Right lobe of liver (tissue), 6 donors: ENCODE results near the gene LEKR1. TPM values are rescaled to one million over a fixed set of nuclear protein-coding genes. Genes with fewer than 3 reads are reported as not detected.

Experiments
- ATAC-seq, 4 donors: fragments of 200-7000 bp; cut with Tn5 transposase; one replicate each; pipeline ENCODE4 v1.9.1; 2020; ENCODE audit warnings: mild to moderate bottlenecking in 4 of 4, moderate library complexity in 4 of 4
- DNase-seq, 3 donors: peaks; one replicate each; pipeline ENCODE4 v3.0.0-alpha.2; 2020
- H3K27ac ChIP-seq, 3 donors: fragments of 200-600 bp; one replicate each; pipeline ENCODE4 v1.8.0; 2022
- H3K27me3 ChIP-seq, 2 donors: fragments of 200-600 bp; one replicate each; pipeline ENCODE4 v1.8.0; 2022
- H3K36me3 ChIP-seq, 4 donors: fragments of 200-600 bp; sonication (generic) in 1 of 4; one replicate each; pipeline versions ENCODE4 v1.5.1 to v1.8.0; 2017 to 2022; ENCODE audit warnings: control low read depth in 1 of 4
- H3K4me1 ChIP-seq, 4 donors: fragments of 200-600 bp; sonication (generic) in 1 of 4; one replicate each; pipeline versions ENCODE4 v1.5.1 to v1.8.0; 2017 to 2022; ENCODE audit warnings: control low read depth in 1 of 4
- H3K4me3 ChIP-seq, 3 donors: fragments of 200-600 bp; one replicate each; pipeline ENCODE4 v1.8.0; 2022
- H3K9me3 ChIP-seq, 4 donors: fragments of 200-600 bp; sonication (generic) in 1 of 4; one replicate each; pipeline versions ENCODE4 v1.5.1 to v1.8.0; 2017 to 2022; ENCODE audit warnings: control low read depth in 1 of 4
- POLR2A ChIP-seq: fragments of 450-650 bp; IDR thresholded peaks from one replicate; pipeline ENCODE4 v1.6.1; 2017; ENCODE audit warnings: antibody characterized with exemption, mild to moderate bottlenecking
- WGBS: methylation state at CpG from one replicate; pipeline ENCODE4 v1.1.6; 2018; ENCODE audit warnings: low coverage, low lambda C conversion rate; ENCODE audit not compliant: insufficient coverage; ENCODE audit errors: missing lambda C conversion rate; 5-methylcytosine and 5-hydroxymethylcytosine counted together
- intact Hi-C, 2 donors: fragments of 100-400 bp; cut with DNase I; formaldehyde crosslinking; loops; one replicate each; pipeline versions ENCODE4 v1.11.2 to v1.14.1; 2022
- total RNA-seq, 6 experiments: library from RNA; depleted of rRNA in 2 of 6; stranded (reverse); fragments of >200 nt in 2 of 6; fragmentation: NEBNext Ultra II Directional in 3 of 6; extraction: Animal tissue kit (Norgen Biotek cat#: 25700) in 3 of 6; gene quantifications; one replicate each; pipeline versions ENCODE4 v1.1.0 to v1.2.4, GENCODE V29; 2016 to 2023
- TF ChIP-seq, protein P1 (sequence below), 4 donors: fragments of 200-600 bp in 3 of 4; fragments of 450-650 bp in 1 of 4; IDR thresholded peaks; one replicate each; pipeline versions ENCODE4 v1.5.1 to v1.8.0; 2016 to 2022; ENCODE audit warnings: antibody characterized with exemption in 4 of 4, mild to moderate bottlenecking in 2 of 4
- donor health status: DM: no; HTN: yes; CAD: no.
- donor health status: DM: no; HTN: no; CAD: no.
- donor health status: DM: no; HTN: no; CAD: no.
- donor health status: DM: no; HTN: yes; CAD: no.
- donor health status: DM: no; HTN: yes; CAD: no.

Gene LEKR1
- total RNA-seq, 6 experiments from 2014 or later, result 0.49 to 1.4 (median 0.74) TPM; not detected in 2

GRCh38 chr3:156843071-156843808 lies 17.1 kb downstream of the LEKR1 start:
- no peaks in the 10 kb centered on the region for H3K27me3 ChIP-seq
- DNase-seq (no peak), ATAC-seq (peak in 1 of 4 donors; percentile 36)
- no peak overlapping the region for H3K27ac ChIP-seq
- H3K4me3 ChIP-seq, result no peak overlapping the region
- no peaks in the 10 kb centered on the region for H3K36me3 ChIP-seq
- H3K4me1 ChIP-seq, result no peaks in the 10 kb centered on the region
- 37% methylated on average over 2 of the region's 2 CpGs for WGBS
- intact Hi-C loops, result no loop called here
- H3K9me3 ChIP-seq, result no peaks in the 10 kb centered on the region
- no peak for TF ChIP-seq POLR2A
- TF ChIP-seq, protein P1, sequence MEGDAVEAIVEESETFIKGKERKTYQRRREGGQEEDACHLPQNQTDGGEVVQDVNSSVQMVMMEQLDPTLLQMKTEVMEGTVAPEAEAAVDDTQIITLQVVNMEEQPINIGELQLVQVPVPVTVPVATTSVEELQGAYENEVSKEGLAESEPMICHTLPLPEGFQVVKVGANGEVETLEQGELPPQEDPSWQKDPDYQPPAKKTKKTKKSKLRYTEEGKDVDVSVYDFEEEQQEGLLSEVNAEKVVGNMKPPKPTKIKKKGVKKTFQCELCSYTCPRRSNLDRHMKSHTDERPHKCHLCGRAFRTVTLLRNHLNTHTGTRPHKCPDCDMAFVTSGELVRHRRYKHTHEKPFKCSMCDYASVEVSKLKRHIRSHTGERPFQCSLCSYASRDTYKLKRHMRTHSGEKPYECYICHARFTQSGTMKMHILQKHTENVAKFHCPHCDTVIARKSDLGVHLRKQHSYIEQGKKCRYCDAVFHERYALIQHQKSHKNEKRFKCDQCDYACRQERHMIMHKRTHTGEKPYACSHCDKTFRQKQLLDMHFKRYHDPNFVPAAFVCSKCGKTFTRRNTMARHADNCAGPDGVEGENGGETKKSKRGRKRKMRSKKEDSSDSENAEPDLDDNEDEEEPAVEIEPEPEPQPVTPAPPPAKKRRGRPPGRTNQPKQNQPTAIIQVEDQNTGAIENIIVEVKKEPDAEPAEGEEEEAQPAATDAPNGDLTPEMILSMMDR (IDR thresholded peaks at IDR 0.05), result no peak

DNA sequence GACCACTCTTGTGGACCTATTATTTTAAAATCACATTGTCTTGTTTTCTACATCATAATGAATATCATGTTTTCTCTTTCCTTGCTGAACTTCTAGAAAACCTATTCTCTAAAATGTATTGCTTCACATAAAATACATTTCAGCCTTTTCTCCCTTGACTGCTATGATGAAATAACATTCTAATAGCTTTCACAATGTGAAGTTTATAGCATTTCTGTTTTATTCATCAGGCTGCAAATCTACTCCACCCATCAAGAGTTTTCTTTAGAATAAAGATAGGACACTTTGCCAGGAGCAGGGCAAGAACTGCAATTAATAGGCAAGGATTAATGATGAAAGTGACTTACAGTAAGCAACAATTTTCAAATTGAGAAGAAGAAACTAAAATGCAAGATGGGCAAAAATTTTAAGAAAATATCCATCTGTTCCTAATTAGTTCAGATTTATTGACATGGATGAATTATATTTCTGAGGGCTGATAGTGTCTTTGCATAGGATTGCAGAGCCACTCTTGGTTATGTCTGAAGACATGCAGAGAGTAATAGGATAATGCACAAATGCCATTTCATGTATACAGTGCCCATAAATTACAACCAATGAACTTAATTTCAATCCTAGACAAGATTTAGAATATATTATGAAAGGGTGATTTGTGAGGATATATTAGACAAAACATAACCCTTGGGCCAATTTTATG lies 21.7 kb downstream of the LEKR1 start:
- Histone ChIP-seq H3K27ac (no peak overlapping the region), H3K9me3 (no peaks in the 10 kb centered on the region), H3K27me3 (no peaks in the 10 kb centered on the region), H3K4me1 (no peaks in the 10 kb centered on the region), H3K4me3 (no peak overlapping the region), H3K36me3 (no peaks in the 10 kb centered on the region)
- no peak for DNase-seq
- ATAC-seq, result no peak
- intact Hi-C loops, result no loop called here
- TF ChIP-seq, protein P1 (IDR thresholded peaks at IDR 0.05), result no peak
- TF ChIP-seq POLR2A, result no peak

DNA sequence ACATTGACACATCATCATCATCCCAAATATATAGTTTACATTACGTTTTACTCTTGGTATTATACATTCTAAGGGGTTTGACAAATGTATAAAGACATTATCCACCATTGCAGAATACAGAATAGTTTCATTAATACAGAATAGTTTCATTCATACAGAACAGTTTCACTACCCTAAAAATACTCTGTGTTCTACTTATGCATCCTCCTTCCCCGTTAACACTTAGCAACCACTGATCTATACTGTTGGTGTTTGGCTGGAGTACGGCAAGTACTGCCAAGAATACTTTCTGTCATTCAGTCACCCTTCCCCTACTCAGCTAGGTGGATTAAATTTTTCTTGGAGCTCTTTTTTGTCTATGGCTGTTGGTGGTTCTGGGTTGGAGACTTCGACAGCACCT lies 33.4 kb downstream of the LEKR1 start:
- no peaks in the 10 kb centered on the region for H3K9me3 ChIP-seq
- intact Hi-C loops, result no loop called here
- no peak overlapping the region for H3K4me3 ChIP-seq
- no peaks in the 10 kb centered on the region for H3K27me3 ChIP-seq
- no peaks in the 10 kb centered on the region for H3K36me3 ChIP-seq
- no peak overlapping the region for H3K27ac ChIP-seq
- no peak for DNase-seq
- no peaks in the 10 kb centered on the region for H3K4me1 ChIP-seq
- TF ChIP-seq POLR2A, result no peak
- TF ChIP-seq, protein P1 (IDR thresholded peaks at IDR 0.05), result no peak
- ATAC-seq, result no peak
- WGBS, result 82% methylated on average over 4 of the region's 4 CpGs

DNA sequence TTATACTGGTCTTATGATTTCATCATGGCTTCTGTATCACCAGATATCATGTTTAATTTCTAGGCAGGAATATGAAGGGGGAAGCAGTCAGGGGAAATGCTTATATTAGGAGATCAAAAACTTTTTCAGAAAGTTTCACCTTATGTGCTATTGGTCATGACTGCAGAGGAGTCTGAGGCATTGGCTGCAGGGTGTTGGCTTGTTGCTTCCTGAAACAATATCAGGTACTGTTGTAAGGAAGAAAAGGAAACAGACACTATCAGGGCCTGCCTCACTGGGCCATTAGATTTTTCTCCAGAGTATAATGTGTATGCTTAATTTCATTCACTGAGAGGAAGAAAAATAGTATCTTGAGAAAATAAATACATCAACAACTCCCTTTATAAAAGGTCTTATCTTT lies 34.7 kb downstream of the LEKR1 start:
- Histone ChIP-seq H3K27me3 (no peaks in the 10 kb centered on the region), H3K4me1 (no peaks in the 10 kb centered on the region), H3K27ac (no peak overlapping the region), H3K36me3 (no peaks in the 10 kb centered on the region), H3K4me3 (no peak overlapping the region), H3K9me3 (no peaks in the 10 kb centered on the region)
- intact Hi-C loops, result no loop called here
- no peak for TF ChIP-seq POLR2A
- TF ChIP-seq, protein P1 (IDR thresholded peaks at IDR 0.05), result no peak
- ATAC-seq (no peak), DNase-seq (no peak)
